Mononuclear cell (primary cell): ENCODE measurements around the gene PEAK1. TPM values are rescaled to one million over a fixed set of nuclear protein-coding genes. Genes with fewer than 3 reads are reported as not detected.

ENCODE experiments used
- H3K27me3 ChIP-seq: 2 replicates; pipeline ENCODE4 v1.6.0; 2011; ENCODE audit warnings: low read length, control low read depth; ENCODE audit not compliant: insufficient read depth
- H3K4me1 ChIP-seq: 2 replicates; pipeline ENCODE4 v1.5.1; 2011; ENCODE audit warnings: mild to moderate bottlenecking, low read length, control low read depth; ENCODE audit not compliant: insufficient read depth
- H3K4me3 ChIP-seq: 2 replicates; pipeline ENCODE4 v1.5.1; 2011; ENCODE audit warnings: mild to moderate bottlenecking, low read length, moderate library complexity
- H3K9me3 ChIP-seq: 2 replicates; pipeline ENCODE4 v1.5.1; 2011; ENCODE audit warnings: low read depth, mild to moderate bottlenecking, control low read depth, low read length
- total RNA-seq: library from RNA; depleted of rRNA; stranded (reverse); fragments of >200 nt; gene quantifications from one replicate; pipeline ENCODE4 v1.2.3, GENCODE V29; 2012

The PEAK1 gene
- total RNA-seq, 1 donor = 10.8 TPM

- H3K4me1 ChIP-seq = peaks cover 6% of the 10 kb centered on the region
- no peaks in the 10 kb centered on the region for H3K9me3 ChIP-seq
- H3K4me3 ChIP-seq = no peak overlapping the region
- H3K27me3 ChIP-seq = no peaks in the 10 kb centered on the region
Measured at GRCh38 chr15:77075528-77075927, 344.4 kb downstream of the PEAK1 start.

GRCh38 chr15:77074350-77074749 is 345.6 kb downstream of the PEAK1 start:
- Histone ChIP-seq H3K4me1 (peaks cover 16% of the 10 kb centered on the region), H3K4me3 (no peak overlapping the region), H3K9me3 (no peaks in the 10 kb centered on the region), H3K27me3 (no peaks in the 10 kb centered on the region)

GRCh38 chr15:77071305-77072223 is 348.3 kb downstream of the PEAK1 start:
- peaks cover 38% of the 10 kb centered on the region for H3K4me1 ChIP-seq
- no peaks in the 10 kb centered on the region for H3K9me3 ChIP-seq
- peak overlapping the region; percentile 63 for H3K4me3 ChIP-seq
- no peaks in the 10 kb centered on the region for H3K27me3 ChIP-seq

- no peaks in the 10 kb centered on the region for H3K9me3 ChIP-seq
- H3K27me3 ChIP-seq = no peaks in the 10 kb centered on the region
- peaks cover 39% of the 10 kb centered on the region for H3K4me1 ChIP-seq
- peak within 1 kb of the TSS; percentile 63 for H3K4me3 ChIP-seq
Measured at GRCh38 chr15:77070495-77071304, 349.2 kb downstream of the PEAK1 start, which contains the start of gene TSPAN3. Gene TSPAN3, minus strand, starts transcription at chr15:77071109. Its CDS starts 155 bp downstream, at chr15:77070954.

- no peaks in the 10 kb centered on the region for H3K9me3 ChIP-seq
- peaks cover 39% of the 10 kb centered on the region for H3K4me1 ChIP-seq
- peak overlapping the region; percentile 63 for H3K4me3 ChIP-seq
- no peaks in the 10 kb centered on the region for H3K27me3 ChIP-seq
Measured at GRCh38 chr15:77070180-77070494, 349.8 kb downstream of the PEAK1 start.

- Histone ChIP-seq H3K4me1 (peaks cover 39% of the 10 kb centered on the region), H3K27me3 (no peaks in the 10 kb centered on the region), H3K4me3 (peak overlapping the region; percentile 63), H3K9me3 (no peaks in the 10 kb centered on the region)
Measured at GRCh38 chr15:77069521-77070121, 350.3 kb downstream of the PEAK1 start.

- Histone ChIP-seq H3K4me3 (no peak overlapping the region), H3K4me1 (peaks cover 39% of the 10 kb centered on the region), H3K9me3 (no peaks in the 10 kb centered on the region), H3K27me3 (no peaks in the 10 kb centered on the region)
Measured at GRCh38 chr15:77068633-77069032, 351.3 kb downstream of the PEAK1 start.

- H3K9me3 ChIP-seq = no peaks in the 10 kb centered on the region
- H3K27me3 ChIP-seq = no peaks in the 10 kb centered on the region
- H3K4me1 ChIP-seq = peaks cover 39% of the 10 kb centered on the region
- H3K4me3 ChIP-seq = no peak overlapping the region
Measured at GRCh38 chr15:77067691-77068367, 352.1 kb downstream of the PEAK1 start.

- Histone ChIP-seq H3K4me1 (peaks cover 39% of the 10 kb centered on the region), H3K27me3 (no peaks in the 10 kb centered on the region), H3K9me3 (no peaks in the 10 kb centered on the region), H3K4me3 (no peak overlapping the region)
Measured at GRCh38 chr15:77066971-77067690, 352.8 kb downstream of the PEAK1 start.

- Histone ChIP-seq H3K4me3 (no peak overlapping the region), H3K27me3 (no peaks in the 10 kb centered on the region), H3K9me3 (no peaks in the 10 kb centered on the region), H3K4me1 (peaks cover 33% of the 10 kb centered on the region)
Measured at GRCh38 chr15:77064539-77065308, 355.2 kb downstream of the PEAK1 start.

- no peaks in the 10 kb centered on the region for H3K27me3 ChIP-seq
- no peaks in the 10 kb centered on the region for H3K9me3 ChIP-seq
- H3K4me1 ChIP-seq = peaks cover 30% of the 10 kb centered on the region
- no peak overlapping the region for H3K4me3 ChIP-seq
Measured at GRCh38 chr15:77064063-77064462, 355.8 kb downstream of the PEAK1 start.

GRCh38 chr15:77063249-77063648 is 356.7 kb downstream of the PEAK1 start:
- Histone ChIP-seq H3K9me3 (no peaks in the 10 kb centered on the region), H3K4me1 (peaks cover 24% of the 10 kb centered on the region), H3K27me3 (no peaks in the 10 kb centered on the region), H3K4me3 (no peak overlapping the region)

- peaks cover 7% of the 10 kb centered on the region for H3K4me1 ChIP-seq
Measured at GRCh38 chr15:77060546-77060945, 359.4 kb downstream of the PEAK1 start.

More at GRCh38 chr15:77060546-77060945, 359.4 kb downstream of the PEAK1 start:
- no peak overlapping the region for H3K4me3 ChIP-seq
- no peaks in the 10 kb centered on the region for H3K9me3 ChIP-seq
- no peaks in the 10 kb centered on the region for H3K27me3 ChIP-seq
